WTC11 (cell line): ENCODE measurements around the gene SLC44A1. TPM values are rescaled to one million over a fixed set of nuclear protein-coding genes. Genes with fewer than 3 reads are reported as not detected.

Source experiments
- ATAC-seq: fragments of 200-7000 bp; cut with Tn5 transposase; 2 replicates; pipeline ENCODE4 v1.10.0; 2021; ENCODE audit warnings: mild to moderate bottlenecking, moderate library complexity
- CTCF ChIA-PET: fragments of 300-600 bp; sonication (Branson Sonifier 250); formaldehyde crosslinking; loops from one replicate; lab custom pipeline; 2021; ENCODE audit warnings: antibody characterized with exemption; lab: Charles Lee
- POLR2A ChIA-PET: fragments of 350-600 bp; sonication (Branson Sonifier 250); formaldehyde crosslinking; loops from one replicate; lab custom pipeline; 2021; ENCODE audit warnings: antibody characterized with exemption; lab: Charles Lee
- DNase-seq: peaks from one replicate; pipeline ENCODE4 v3.0.0; 2021; ENCODE audit warnings: low spot score
- H3K27ac Mint-ChIP-seq: 2 replicates; pipeline ENCODE4 v1.8.0; 2021; ENCODE audit warnings: mixed read lengths
- H3K27me3 Mint-ChIP-seq: 2 replicates; pipeline ENCODE4 v1.8.0; 2021; ENCODE audit warnings: low read depth, mild to moderate bottlenecking, moderate library complexity, mixed read lengths
- H3K36me3 Mint-ChIP-seq: 2 replicates; pipeline ENCODE4 v1.8.0; 2021; ENCODE audit warnings: mixed read lengths
- H3K4me1 Mint-ChIP-seq: 2 replicates; pipeline ENCODE4 v1.8.0; 2022; ENCODE audit warnings: mixed read lengths
- H3K4me3 Mint-ChIP-seq: 2 replicates; pipeline ENCODE4 v1.8.0; 2021; ENCODE audit warnings: mild to moderate bottlenecking, moderate library complexity, mixed read lengths
- H3K9me3 Mint-ChIP-seq: 2 replicates; pipeline ENCODE4 v1.8.0; 2021; ENCODE audit warnings: mixed read lengths
- ATF1 ChIP-seq: sonication (generic); formaldehyde crosslinking; IDR thresholded peaks from 2 replicates; pipeline ENCODE4 v1.8.1; 2023; ENCODE audit warnings: mild to moderate bottlenecking, moderate library complexity, missing genetic modification reagents
- ATF3 ChIP-seq: sonication (generic); formaldehyde crosslinking; conservative IDR thresholded peaks from 2 replicates; pipeline ENCODE4 v1.8.1; 2022; ENCODE audit warnings: mild to moderate bottlenecking, missing genetic modification reagents
- CBFB ChIP-seq: sonication (generic); formaldehyde crosslinking; IDR thresholded peaks from 2 replicates; pipeline ENCODE4 v1.8.1; 2022; ENCODE audit warnings: mild to moderate bottlenecking, low read depth, missing genetic modification reagents
- CREB1 ChIP-seq: sonication (generic); formaldehyde crosslinking; IDR thresholded peaks from 2 replicates; pipeline ENCODE4 v1.8.0; 2023; ENCODE audit warnings: mild to moderate bottlenecking, missing genetic modification reagents
- E2F1 ChIP-seq: sonication (generic); formaldehyde crosslinking; IDR thresholded peaks from 2 replicates; pipeline ENCODE4 v1.8.0; 2022; ENCODE audit warnings: mild to moderate bottlenecking, missing genetic modification reagents
- ERG ChIP-seq: fragments of 250-450 bp; sonication (Bioruptor Pico); IDR thresholded peaks from 2 replicates; pipeline ENCODE4 v1.8.0; 2021; ENCODE audit warnings: mild to moderate bottlenecking
- FOXJ3 ChIP-seq: sonication (generic); formaldehyde crosslinking; IDR thresholded peaks from 2 replicates; pipeline ENCODE4 v1.9.0; 2021; ENCODE audit warnings: missing genetic modification reagents, mild to moderate bottlenecking, borderline replicate concordance
- FOXK1 ChIP-seq: sonication (generic); formaldehyde crosslinking; IDR thresholded peaks from 2 replicates; pipeline ENCODE4 v1.8.0; 2022; ENCODE audit warnings: mild to moderate bottlenecking, moderate library complexity, missing genetic modification reagents
- FOXP4 ChIP-seq: sonication (generic); formaldehyde crosslinking; IDR thresholded peaks from 2 replicates; pipeline ENCODE4 v1.8.0; 2022; ENCODE audit warnings: mild to moderate bottlenecking, missing genetic modification reagents
- GRHL2 ChIP-seq: fragments of 250-450 bp; sonication (Bioruptor Pico); IDR thresholded peaks from 2 replicates; pipeline ENCODE4 v1.8.0; 2022; ENCODE audit warnings: mild to moderate bottlenecking, moderate library complexity; ENCODE audit not compliant: insufficient replicate concordance, severe bottlenecking
- JAZF1 ChIP-seq: fragments of 250-450 bp; sonication (Bioruptor Pico); IDR thresholded peaks from 2 replicates; pipeline ENCODE4 v1.9.0; 2021; ENCODE audit warnings: moderate library complexity, mild to moderate bottlenecking, inconsistent platforms
- KAT7 ChIP-seq: sonication (generic); formaldehyde crosslinking; IDR thresholded peaks from 2 replicates; pipeline ENCODE4 v1.8.1; 2023; ENCODE audit warnings: missing genetic modification reagents, mild to moderate bottlenecking, borderline replicate concordance
- NFATC4 ChIP-seq: fragments of 250-450 bp; sonication (Bioruptor Pico); IDR thresholded peaks from 2 replicates; pipeline ENCODE4 v1.9.0; 2021; ENCODE audit warnings: mild to moderate bottlenecking
- NR2C2 ChIP-seq: sonication (generic); formaldehyde crosslinking; IDR thresholded peaks from 2 replicates; pipeline ENCODE4 v1.8.0; 2022; ENCODE audit warnings: mild to moderate bottlenecking, missing genetic modification reagents
- RORB ChIP-seq: fragments of 250-450 bp; sonication (Bioruptor Pico); IDR thresholded peaks from 2 replicates; pipeline ENCODE4 v1.9.0; 2021; ENCODE audit warnings: mild to moderate bottlenecking
- SOX15 ChIP-seq: fragments of 250-450 bp; sonication (Bioruptor Pico); IDR thresholded peaks from 2 replicates; pipeline ENCODE4 v1.9.0; 2021; ENCODE audit warnings: mild to moderate bottlenecking
- TEAD1 ChIP-seq: sonication (generic); formaldehyde crosslinking; IDR thresholded peaks from 2 replicates; pipeline ENCODE4 v1.8.0; 2022; ENCODE audit warnings: mild to moderate bottlenecking, missing genetic modification reagents
- TEAD4 ChIP-seq: sonication (generic); formaldehyde crosslinking; IDR thresholded peaks from 2 replicates; pipeline ENCODE4 v1.8.0; 2022; ENCODE audit warnings: mild to moderate bottlenecking, missing genetic modification reagents
- TP53 ChIP-seq: sonication (generic); formaldehyde crosslinking; IDR thresholded peaks from 2 replicates; pipeline ENCODE4 v1.8.1; 2023; ENCODE audit warnings: mild to moderate bottlenecking, missing genetic modification reagents
- ZMAT4 ChIP-seq: fragments of 250-450 bp; sonication (Bioruptor Pico); IDR thresholded peaks from 2 replicates; pipeline ENCODE4 v1.9.0; 2021; ENCODE audit warnings: mild to moderate bottlenecking
- ZNF138 ChIP-seq: sonication (generic); formaldehyde crosslinking; conservative IDR thresholded peaks from 2 replicates; pipeline ENCODE4 v1.8.1; 2022; ENCODE audit warnings: mild to moderate bottlenecking, moderate library complexity, missing genetic modification reagents
- ZNF416 ChIP-seq: fragments of 250-450 bp; sonication (Bioruptor Pico); IDR thresholded peaks from 2 replicates; pipeline ENCODE4 v1.9.0; 2021; ENCODE audit warnings: mild to moderate bottlenecking, inconsistent platforms
- ZNF532 ChIP-seq: fragments of 250-450 bp; sonication (Bioruptor Pico); IDR thresholded peaks from 2 replicates; pipeline ENCODE4 v1.9.0; 2021; ENCODE audit warnings: mild to moderate bottlenecking, borderline replicate concordance
- total RNA-seq: library from RNA; stranded (reverse); gene quantifications from 3 replicates; pipeline ENCODE4 v1.2.3, GENCODE V29; 2021

SLC44A1 gene
- total RNA-seq, 1 experiment from 2014 or later: 48.9 TPM

- Mint-ChIP-seq H3K36me3 (no peaks in the 10 kb centered on the region), H3K27me3 (no peaks in the 10 kb centered on the region), H3K27ac (no peak overlapping the region), H3K4me3 (no peak overlapping the region), H3K9me3 (peaks cover 6% of the 10 kb centered on the region; the same call in 1 of the 2 replicates), H3K4me1 (peaks cover 14% of the 10 kb centered on the region)
- no peak for ATAC-seq
- TF ChIP-seq TP53 (CRISPR knock-in tag): no peak
- no peak for TF ChIP-seq TEAD1 (CRISPR knock-in tag)
- TF ChIP-seq ERG (CRISPR knock-in tag): no peak
- TF ChIP-seq NR2C2 (CRISPR knock-in tag): no peak
- no peak for DNase-seq
- ChIA-PET POLR2A (no interaction called here), CTCF (no interaction called here)
These were observed 27.8 kb upstream of the SLC44A1 start for GRCh38 chr9:105216440-105217178.

GRCh38 chr9:105218673-105219072 lies 25.8 kb upstream of the SLC44A1 start:
- ATAC-seq (no peak), DNase-seq (no peak)
- ChIA-PET POLR2A (interaction anchor here (0.6 kb wide), 1 partner anchor 25 kb away, joined by 3 read pairs; no protein-coding TSS in a partner anchor), CTCF (no interaction called here)
- peaks cover 14% of the 10 kb centered on the region for H3K4me1 Mint-ChIP-seq
- peaks cover 12% of the 10 kb centered on the region for H3K9me3 Mint-ChIP-seq
- H3K4me3 Mint-ChIP-seq: no peak overlapping the region
- no peak for TF ChIP-seq SOX15 (CRISPR knock-in tag)
- TF ChIP-seq NFATC4 (CRISPR knock-in tag): no peak
- TF ChIP-seq FOXK1 (CRISPR knock-in tag): no peak
- TF ChIP-seq E2F1 (CRISPR knock-in tag): no peak
- no peak for TF ChIP-seq TEAD4 (CRISPR knock-in tag)
- TF ChIP-seq JAZF1 (CRISPR knock-in tag): no peak
- no peak for TF ChIP-seq CBFB
- TF ChIP-seq RORB (CRISPR knock-in tag): no peak
- no peak for TF ChIP-seq ZNF416 (CRISPR knock-in tag)
- TF ChIP-seq GRHL2: no peak
- no peak for TF ChIP-seq ZMAT4 (CRISPR knock-in tag)
- no peak for TF ChIP-seq ATF3 (CRISPR knock-in tag)
- no peak for TF ChIP-seq CREB1 (CRISPR knock-in tag)
- no peak for TF ChIP-seq KAT7 (CRISPR knock-in tag)
- TF ChIP-seq, all 79 proteins: peak for 0
- Mint-ChIP-seq H3K27me3 (peaks cover 2% of the 10 kb centered on the region; the same call in 1 of the 2 replicates), H3K36me3 (peaks cover 10% of the 10 kb centered on the region), H3K27ac (no peak overlapping the region)

GRCh38 chr9:105219291-105219805 lies 25.1 kb upstream of the SLC44A1 start:
- H3K4me1 Mint-ChIP-seq: peaks cover 14% of the 10 kb centered on the region
- H3K36me3 Mint-ChIP-seq: peaks cover 16% of the 10 kb centered on the region
- POLR2A ChIA-PET: no interaction called here
- ATAC-seq (no peak), DNase-seq (no peak)
- peaks cover 19% of the 10 kb centered on the region for H3K9me3 Mint-ChIP-seq
- CTCF ChIA-PET: interaction anchor here (1.3 kb wide), 1 partner anchor 356 kb away, joined by 3 read pairs; no protein-coding TSS in a partner anchor
- no peak overlapping the region for H3K27ac Mint-ChIP-seq
- H3K4me3 Mint-ChIP-seq: no peak overlapping the region
- H3K27me3 Mint-ChIP-seq: peaks cover 2% of the 10 kb centered on the region; the same call in 1 of the 2 replicates
- TF ChIP-seq NFATC4 (CRISPR knock-in tag) (no peak), ZNF138 (no peak), ATF1 (CRISPR knock-in tag) (no peak), ZNF532 (no peak), FOXP4 (no peak), ZMAT4 (CRISPR knock-in tag) (no peak), FOXJ3 (CRISPR knock-in tag) (no peak)
